HCT116 (cell line): ENCODE data around the gene NKX6-1. TPM values are rescaled to one million over a fixed set of nuclear protein-coding genes. Genes with fewer than 3 reads are reported as not detected.

Source experiments
- ATAC-seq: fragments of 200-7000 bp; cut with Tn5 transposase; 2 replicates; pipeline ENCODE4 v1.9.1; 2020; ENCODE audit warnings: mild to moderate bottlenecking, moderate library complexity
- BruUV-seq: library from RNA; stranded (reverse); fragments of 400-500 nt; replicated peaks from 2 replicates; lab custom pipeline; 2021; lab: Mats Ljungman, UMichigan
- CTCF ChIA-PET: fragments of 300-600 bp; sonication (Branson Sonifier 250); formaldehyde crosslinking; loops from one replicate; lab custom pipeline; 2021; ENCODE audit warnings: antibody characterized with exemption; lab: Charles Lee
- POLR2A ChIA-PET: fragments of 300-600, 350-600 bp; sonication (Branson Sonifier 250); formaldehyde crosslinking; loops from one replicate; lab custom pipeline; 2021; ENCODE audit warnings: antibody characterized with exemption; lab: Charles Lee
- RAD21 ChIA-PET, 2 experiments: fragments of 300-600 bp; sonication (Branson Sonifier 250); formaldehyde crosslinking; loops; one replicate each; lab custom pipeline; 2023; ENCODE audit warnings: low total read pairs in 2 of 2; ENCODE audit not compliant: uncharacterized antibody in 2 of 2, unreplicated experiment in 2 of 2, low non-redundant PET in 1 of 2; lab: Charles Lee
- DNase-seq: peaks from one replicate; pipeline ENCODE4 v3.0.0-alpha.2; 2010; ENCODE audit warnings: low read depth, low spot score
- H2AFZ ChIP-seq: fragments of 200-600 bp; shearing (Covaris generic), sonication (generic); 2 replicates; pipeline ENCODE4 v1.6.1; 2017; ENCODE audit warnings: low read depth, mixed run types, mixed read lengths, antibody characterized with exemption, low read length; ENCODE audit not compliant: poor library complexity, severe bottlenecking
- H3K27ac ChIP-seq: 2 replicates; pipeline ENCODE4 v1.5.1; 2012; ENCODE audit warnings: low read depth, low read length
- H3K27me3 ChIP-seq: fragments of 200-600 bp; sonication (generic); 2 replicates; pipeline ENCODE4 v1.6.1; 2016; ENCODE audit warnings: mixed run types, low read length, mixed read lengths; ENCODE audit not compliant: insufficient read depth
- H3K36me3 ChIP-seq, 2 experiments: fragments of 200-500 bp in 1 of 2; fragments of 200-600 bp in 1 of 2; sonication (Bioruptor generic) in 1 of 2; sonication (generic) in 1 of 2; 2 replicates each; pipeline versions ENCODE4 v1.5.1 to v1.6.1; 2014 to 2016; ENCODE audit warnings: low read length in 2 of 2, inconsistent platforms in 1 of 2, mixed read lengths in 1 of 2, mixed run types in 1 of 2; ENCODE audit not compliant: insufficient read depth in 2 of 2, control insufficient read depth in 1 of 2
- H3K4me1 ChIP-seq, 2 experiments: fragments of 200-600 bp in 1 of 2; sonication (generic) in 1 of 2; 2 replicates each; pipeline versions ENCODE4 v1.5.1 to v1.6.1; 2012 to 2017; ENCODE audit warnings: low read length in 2 of 2, inconsistent platforms in 1 of 2, mild to moderate bottlenecking in 1 of 2, mixed read lengths in 1 of 2, mixed run types in 1 of 2, moderate library complexity in 1 of 2; ENCODE audit not compliant: insufficient read depth in 2 of 2, control insufficient read depth in 1 of 2
- H3K4me2 ChIP-seq: fragments of 200-600 bp; sonication (generic); 2 replicates; pipeline ENCODE4 v1.6.1; 2017; ENCODE audit warnings: mixed run types, low read length, mixed read lengths
- H3K4me3 ChIP-seq, 2 experiments: fragments of 200-600 bp in 1 of 2; sonication (generic) in 1 of 2; replicated peaks in 1 of 2; 2 replicates each; pipeline ENCODE4 v1.5.1; 2011 to 2016; ENCODE audit warnings: low read length in 2 of 2, control low read depth in 1 of 2, low read depth in 1 of 2, mild to moderate bottlenecking in 1 of 2, mixed read lengths in 1 of 2, mixed run types in 1 of 2
- H3K79me2 ChIP-seq: fragments of 200-600 bp; sonication (generic); 2 replicates; pipeline ENCODE4 v1.6.1; 2017; ENCODE audit warnings: mild to moderate bottlenecking, mixed run types, low read length, moderate library complexity, mixed read lengths; ENCODE audit not compliant: insufficient read depth
- H3K9ac ChIP-seq: fragments of 200-600 bp; sonication (generic); 2 replicates; pipeline ENCODE4 v1.6.1; 2016; ENCODE audit warnings: low read length, mixed read lengths
- H3K9me2 ChIP-seq: fragments of 200-600 bp; sonication (generic), shearing (Covaris generic); 2 replicates; pipeline ENCODE4 v1.6.1; 2017; ENCODE audit warnings: mixed run types, mild to moderate bottlenecking, moderate library complexity; ENCODE audit not compliant: insufficient read depth
- H3K9me3 ChIP-seq, 2 experiments: fragments of 200-500 bp in 1 of 2; fragments of 200-600 bp in 1 of 2; sonication (Bioruptor generic) in 1 of 2; sonication (generic) in 1 of 2; 2 replicates each; pipeline ENCODE4 v1.6.1; 2014 to 2017; ENCODE audit warnings: low read length in 2 of 2, mixed read lengths in 2 of 2, inconsistent platforms in 1 of 2, low read depth in 1 of 2, mild to moderate bottlenecking in 1 of 2, mixed run types in 1 of 2, moderate library complexity in 1 of 2; ENCODE audit not compliant: control insufficient read depth in 1 of 2, insufficient read depth in 1 of 2
- H4K20me1 ChIP-seq: fragments of 200-600 bp; sonication (generic), shearing (Covaris generic); 2 replicates; pipeline ENCODE4 v1.6.1; 2017; ENCODE audit warnings: mixed run types, mild to moderate bottlenecking, moderate library complexity; ENCODE audit not compliant: insufficient read depth
- CBX3 ChIP-seq: IDR thresholded peaks from 2 replicates; pipeline ENCODE4 v1.6.1; 2012; ENCODE audit warnings: low read depth
- EGR1 ChIP-seq: IDR thresholded peaks from 2 replicates; pipeline ENCODE4 v1.6.1; 2012; ENCODE audit warnings: low read depth
- ELF1 ChIP-seq: IDR thresholded peaks from 2 replicates; pipeline ENCODE4 v1.6.1; 2012; ENCODE audit warnings: low read depth, borderline replicate concordance
- EZH2 ChIP-seq: fragments of 200-600 bp; sonication (generic); IDR thresholded peaks from 2 replicates; pipeline ENCODE4 v1.6.1; 2017; ENCODE audit warnings: antibody characterized with exemption, mixed run types
- EZH2phosphoT487 ChIP-seq: fragments of 200-600 bp; IDR thresholded peaks from 2 replicates; pipeline ENCODE4 v1.6.1; 2018; ENCODE audit warnings: antibody characterized with exemption, borderline replicate concordance
- JUND ChIP-seq: IDR thresholded peaks from 2 replicates; pipeline ENCODE4 v1.6.1; 2012
- POLR2AphosphoS5 ChIP-seq: IDR thresholded peaks from 2 replicates; pipeline ENCODE4 v1.6.1; 2011; ENCODE audit warnings: mild to moderate bottlenecking, low read depth, low read length, moderate library complexity
- RAD21 ChIP-seq: IDR thresholded peaks from 2 replicates; pipeline ENCODE4 v1.6.1; 2012; ENCODE audit warnings: low read depth, mild to moderate bottlenecking
- SIN3A ChIP-seq: IDR thresholded peaks from 2 replicates; pipeline ENCODE4 v1.6.1; 2012; ENCODE audit warnings: low read depth
- ZFX ChIP-seq: fragments of 450-650 bp; IDR thresholded peaks from 2 replicates; pipeline ENCODE4 v1.6.1; 2017
- ZNF274 ChIP-seq: fragments of 200-500 bp; sonication (Bioruptor generic); IDR thresholded peaks from 2 replicates; pipeline ENCODE4 v1.6.1; 2014; ENCODE audit warnings: mild to moderate bottlenecking, low read depth, low read length, inconsistent platforms
- intact Hi-C: fragments of 100-400 bp; cut with micrococcal nuclease; formaldehyde crosslinking; loops from 2 replicates; pipeline ENCODE4 v1.10.0; 2022
- total RNA-seq: library from RNA; stranded (reverse); gene quantifications from one replicate; pipeline ENCODE4 v1.2.1, GENCODE V29; 2021; ENCODE audit not compliant: unreplicated experiment
- TF ChIP-seq, protein P1 (sequence below): IDR thresholded peaks from 2 replicates; pipeline ENCODE4 v1.6.1; 2012
- TF ChIP-seq, protein P2 (sequence below): IDR thresholded peaks from 2 replicates; pipeline ENCODE4 v1.6.1; 2011; ENCODE audit warnings: mild to moderate bottlenecking, low read length, moderate library complexity; ENCODE audit not compliant: insufficient replicate concordance; ENCODE audit errors: extremely low read depth
- TF ChIP-seq, protein P3 (sequence below): IDR thresholded peaks from 2 replicates; pipeline ENCODE4 v1.6.1; 2012; ENCODE audit warnings: low read depth

Gene NKX6-1
- total RNA-seq, 1 experiment from 2014 or later, result 4.2 TPM

DNA sequence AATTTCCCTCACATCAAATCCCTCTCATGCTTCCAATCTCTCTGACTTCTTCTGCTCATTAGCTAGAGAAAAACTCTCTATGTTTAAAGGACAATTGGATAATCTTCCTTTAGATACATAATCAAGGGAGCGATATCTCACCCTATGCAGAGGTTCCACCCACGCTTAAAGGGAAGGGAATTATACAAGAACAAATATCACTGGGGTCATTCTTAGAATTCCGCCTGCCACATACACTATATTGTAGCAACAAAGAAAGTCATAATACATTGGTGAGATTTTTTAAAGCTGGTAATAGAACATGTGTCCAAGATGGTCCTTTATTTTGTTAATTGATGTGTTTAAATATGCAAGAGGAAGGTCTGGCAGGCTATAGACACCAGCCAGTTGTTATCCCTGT lies 31.5 kb downstream of the NKX6-1 start:
- H3K4me3 ChIP-seq, result no peak overlapping the region
- ATAC-seq, result no peak
- H3K36me3 ChIP-seq, result no peaks in the 10 kb centered on the region
- no peaks in the 10 kb centered on the region for H3K9me2 ChIP-seq
- intact Hi-C loops, result no loop called here
- no peaks in the 10 kb centered on the region for H3K9me3 ChIP-seq
- no peaks in the 10 kb centered on the region for H3K79me2 ChIP-seq
- TF ChIP-seq EGR1, result no peak
- no peak for TF ChIP-seq CBX3
- no peak for TF ChIP-seq POLR2AphosphoS5
- no peak for TF ChIP-seq RAD21
- TF ChIP-seq, all 23 proteins: peak for 0
- POLR2A ChIA-PET, result no interaction called here
- RAD21 ChIA-PET, result no interaction called here
- H3K4me2 ChIP-seq, result no peak overlapping the region
- H3K4me1 ChIP-seq, result no peaks in the 10 kb centered on the region
- no peak overlapping the region for H3K27ac ChIP-seq
- H3K9ac ChIP-seq, result no peak overlapping the region
- no peak overlapping the region for H2AFZ ChIP-seq
- DNase-seq, result no peak
- H4K20me1 ChIP-seq, result no peaks in the 10 kb centered on the region
- no peaks in the 10 kb centered on the region for H3K27me3 ChIP-seq
- no TSS peak for BruUV-seq
- CTCF ChIA-PET, result no interaction called here

DNA sequence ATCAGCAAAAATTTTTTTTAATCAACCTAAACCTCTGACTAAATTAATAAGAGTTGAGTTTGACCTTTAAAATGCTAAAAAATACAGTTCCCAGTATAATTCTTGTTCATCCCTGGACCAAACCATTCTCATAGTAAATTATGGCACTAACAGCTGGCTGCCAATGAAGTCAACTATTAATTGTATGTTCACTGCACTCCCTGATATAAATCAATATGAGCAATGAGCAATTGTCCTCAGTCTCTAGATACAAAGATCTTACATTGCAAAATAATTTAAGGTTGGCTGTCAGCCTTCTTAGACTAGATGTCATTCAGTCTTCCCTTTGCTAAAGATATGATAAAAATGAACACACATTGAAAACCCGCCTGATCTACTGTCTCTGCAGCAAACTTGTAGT lies 39.3 kb downstream of the NKX6-1 start:
- Histone ChIP-seq H3K79me2 (no peaks in the 10 kb centered on the region), H4K20me1 (no peaks in the 10 kb centered on the region), H3K9me2 (no peaks in the 10 kb centered on the region), H3K9ac (no peak overlapping the region), H3K4me3 (no peak overlapping the region), H3K4me2 (no peak overlapping the region), H3K36me3 (no peaks in the 10 kb centered on the region), H3K27ac (no peak overlapping the region), H2AFZ (no peak overlapping the region), H3K4me1 (no peaks in the 10 kb centered on the region), H3K9me3 (no peaks in the 10 kb centered on the region), H3K27me3 (no peaks in the 10 kb centered on the region)
- no TSS peak for BruUV-seq
- ATAC-seq (no peak), DNase-seq (no peak)
- intact Hi-C loops, result no loop called here
- TF ChIP-seq, protein P1, sequence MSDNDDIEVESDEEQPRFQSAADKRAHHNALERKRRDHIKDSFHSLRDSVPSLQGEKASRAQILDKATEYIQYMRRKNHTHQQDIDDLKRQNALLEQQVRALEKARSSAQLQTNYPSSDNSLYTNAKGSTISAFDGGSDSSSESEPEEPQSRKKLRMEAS, result no peak
- TF ChIP-seq ZFX (no peak), JUND (no peak), EZH2phosphoT487 (no peak), EGR1 (no peak), EZH2 (no peak), SIN3A (no peak), RAD21 (no peak), ELF1 (no peak), ZNF274 (no peak)
- TF ChIP-seq, protein P2, sequence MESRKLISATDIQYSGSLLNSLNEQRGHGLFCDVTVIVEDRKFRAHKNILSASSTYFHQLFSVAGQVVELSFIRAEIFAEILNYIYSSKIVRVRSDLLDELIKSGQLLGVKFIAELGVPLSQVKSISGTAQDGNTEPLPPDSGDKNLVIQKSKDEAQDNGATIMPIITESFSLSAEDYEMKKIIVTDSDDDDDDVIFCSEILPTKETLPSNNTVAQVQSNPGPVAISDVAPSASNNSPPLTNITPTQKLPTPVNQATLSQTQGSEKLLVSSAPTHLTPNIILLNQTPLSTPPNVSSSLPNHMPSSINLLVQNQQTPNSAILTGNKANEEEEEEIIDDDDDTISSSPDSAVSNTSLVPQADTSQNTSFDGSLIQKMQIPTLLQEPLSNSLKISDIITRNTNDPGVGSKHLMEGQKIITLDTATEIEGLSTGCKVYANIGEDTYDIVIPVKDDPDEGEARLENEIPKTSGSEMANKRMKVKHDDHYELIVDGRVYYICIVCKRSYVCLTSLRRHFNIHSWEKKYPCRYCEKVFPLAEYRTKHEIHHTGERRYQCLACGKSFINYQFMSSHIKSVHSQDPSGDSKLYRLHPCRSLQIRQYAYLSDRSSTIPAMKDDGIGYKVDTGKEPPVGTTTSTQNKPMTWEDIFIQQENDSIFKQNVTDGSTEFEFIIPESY, result no peak
- TF ChIP-seq, protein P3, sequence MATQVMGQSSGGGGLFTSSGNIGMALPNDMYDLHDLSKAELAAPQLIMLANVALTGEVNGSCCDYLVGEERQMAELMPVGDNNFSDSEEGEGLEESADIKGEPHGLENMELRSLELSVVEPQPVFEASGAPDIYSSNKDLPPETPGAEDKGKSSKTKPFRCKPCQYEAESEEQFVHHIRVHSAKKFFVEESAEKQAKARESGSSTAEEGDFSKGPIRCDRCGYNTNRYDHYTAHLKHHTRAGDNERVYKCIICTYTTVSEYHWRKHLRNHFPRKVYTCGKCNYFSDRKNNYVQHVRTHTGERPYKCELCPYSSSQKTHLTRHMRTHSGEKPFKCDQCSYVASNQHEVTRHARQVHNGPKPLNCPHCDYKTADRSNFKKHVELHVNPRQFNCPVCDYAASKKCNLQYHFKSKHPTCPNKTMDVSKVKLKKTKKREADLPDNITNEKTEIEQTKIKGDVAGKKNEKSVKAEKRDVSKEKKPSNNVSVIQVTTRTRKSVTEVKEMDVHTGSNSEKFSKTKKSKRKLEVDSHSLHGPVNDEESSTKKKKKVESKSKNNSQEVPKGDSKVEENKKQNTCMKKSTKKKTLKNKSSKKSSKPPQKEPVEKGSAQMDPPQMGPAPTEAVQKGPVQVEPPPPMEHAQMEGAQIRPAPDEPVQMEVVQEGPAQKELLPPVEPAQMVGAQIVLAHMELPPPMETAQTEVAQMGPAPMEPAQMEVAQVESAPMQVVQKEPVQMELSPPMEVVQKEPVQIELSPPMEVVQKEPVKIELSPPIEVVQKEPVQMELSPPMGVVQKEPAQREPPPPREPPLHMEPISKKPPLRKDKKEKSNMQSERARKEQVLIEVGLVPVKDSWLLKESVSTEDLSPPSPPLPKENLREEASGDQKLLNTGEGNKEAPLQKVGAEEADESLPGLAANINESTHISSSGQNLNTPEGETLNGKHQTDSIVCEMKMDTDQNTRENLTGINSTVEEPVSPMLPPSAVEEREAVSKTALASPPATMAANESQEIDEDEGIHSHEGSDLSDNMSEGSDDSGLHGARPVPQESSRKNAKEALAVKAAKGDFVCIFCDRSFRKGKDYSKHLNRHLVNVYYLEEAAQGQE, result no peak
- ChIA-PET POLR2A (no interaction called here), CTCF (interaction anchor here (1.5 kb wide), 1 partner anchor 8 kb away, joined by 4 read pairs; no protein-coding TSS in a partner anchor), RAD21 (no interaction called here)
